Transverse colon (tissue), 4 donors: Measurements from ENCODE around the gene ZNF521. TPM values are rescaled to one million over a fixed set of nuclear protein-coding genes. Genes with fewer than 3 reads are reported as not detected.

ENCODE experiments used
- DNase-seq: peaks from one replicate; pipeline ENCODE4 v3.0.0-alpha.2; 2019
- H3K27ac ChIP-seq, 4 donors: fragments of 200-600 bp; sonication (generic); 2 replicates each; pipeline ENCODE4 v1.5.1; 2016 to 2018; ENCODE audit warnings: inconsistent platforms in 4 of 4
- H3K27me3 ChIP-seq: fragments of 200-600 bp; sonication (generic); 2 replicates; pipeline ENCODE4 v1.5.1; 2017; ENCODE audit warnings: inconsistent platforms
- H3K36me3 ChIP-seq, 4 donors: fragments of 200-600 bp; sonication (generic); 2 replicates each; pipeline ENCODE4 v1.5.1; 2017 to 2019; ENCODE audit warnings: inconsistent platforms in 4 of 4
- H3K4me1 ChIP-seq, 4 donors: fragments of 200-600 bp; sonication (generic); 2 replicates each; pipeline ENCODE4 v1.5.1; 2017 to 2020; ENCODE audit warnings: inconsistent platforms in 4 of 4
- H3K4me3 ChIP-seq, 4 donors: fragments of 200-600 bp; sonication (generic); 1 replicate in 1 of 4; 2 replicates in 3 of 4; pipeline versions ENCODE4 v1.5.1 to v1.6.1; 2017 to 2019; ENCODE audit warnings: inconsistent platforms in 4 of 4
- H3K9me3 ChIP-seq, 2 donors: fragments of 200-600 bp; sonication (generic); 2 replicates each; pipeline ENCODE4 v1.5.1; 2017 to 2019; ENCODE audit warnings: inconsistent platforms in 2 of 2
- CTCF ChIP-seq, 5 experiments: fragments of 200-600 bp in 3 of 5; fragments of 450-650 bp in 2 of 5; sonication (generic) in 3 of 5; IDR thresholded peaks; 1 replicate in 2 of 5; 2 replicates in 3 of 5; pipeline ENCODE4 v1.5.1; 2016 to 2017; ENCODE audit warnings: antibody characterized with exemption in 5 of 5, inconsistent platforms in 3 of 5, mild to moderate bottlenecking in 2 of 5, moderate library complexity in 1 of 5
- EP300 ChIP-seq: sonication (generic); formaldehyde crosslinking; IDR thresholded peaks from one replicate; pipeline ENCODE4 v1.6.1; 2017; ENCODE audit warnings: antibody characterized with exemption, low read depth
- POLR2A ChIP-seq: fragments of 450-650 bp; IDR thresholded peaks from one replicate; pipeline ENCODE4 v1.6.1; 2016; ENCODE audit warnings: antibody characterized with exemption, mild to moderate bottlenecking, moderate library complexity
- POLR2AphosphoS5 ChIP-seq, 3 donors: sonication (generic); formaldehyde crosslinking; IDR thresholded peaks; one replicate each; pipeline ENCODE4 v1.6.1; 2016; ENCODE audit warnings: antibody characterized with exemption in 3 of 3
- WGBS, 2 donors: methylation state at CpG; one replicate each; pipeline ENCODE4 v1.1.5; 2018; ENCODE audit warnings: low coverage in 1 of 2; 5-methylcytosine and 5-hydroxymethylcytosine counted together
- in situ Hi-C, 4 donors: fragments of 200-750 bp; cut with MboI; loops; one replicate each; pipeline versions ENCODE4 v1.15.0 to v1.15.1; 2017; ENCODE audit warnings: low sequenced_read_pairs in 3 of 4, low pct_ligation_motif_present in 1 of 4, low pct_unique_long_range_greater_than_20kb in 1 of 4
- intact Hi-C: fragments of 100-400 bp; cut with DNase I; formaldehyde crosslinking; loops from one replicate; pipeline ENCODE4 v1.15.1; 2023; ENCODE audit warnings: low total_unique reads
- total RNA-seq, 4 donors: library from RNA; depleted of rRNA; stranded (reverse); fragments of >200 nt; gene quantifications; one replicate each; pipeline ENCODE4 v1.1.0, GENCODE V29; 2016

The ZNF521 gene
- total RNA-seq, 4 donors from 2014 or later = 6.4 to 29.5 (median 9.0) TPM

GRCh38 chr18:25308381-25308780 lies 43.6 kb downstream of the ZNF521 start:
- no peaks in the 10 kb centered on the region for H3K4me1 ChIP-seq
- H3K9me3 ChIP-seq = no peaks in the 10 kb centered on the region
- H3K27me3 ChIP-seq = no peaks in the 10 kb centered on the region
- no peak overlapping the region for H3K4me3 ChIP-seq
- DNase-seq = no peak
- no peak overlapping the region for H3K27ac ChIP-seq
- in situ Hi-C loops = no loop called here
- 59 to 77% methylated on average over 2 to 3 of the region's 3 CpGs for WGBS, 2 donors
- TF ChIP-seq EP300 (no peak), POLR2A (no peak), CTCF (IDR thresholded peaks at IDR 0.05) (no peak), POLR2AphosphoS5 (IDR thresholded peaks at IDR 0.05) (no peak)
- intact Hi-C loops = no loop called here
- no peaks in the 10 kb centered on the region for H3K36me3 ChIP-seq

GRCh38 chr18:25307192-25307591 lies 44.8 kb downstream of the ZNF521 start:
- intact Hi-C loops = no loop called here
- DNase-seq = no peak
- Histone ChIP-seq H3K27me3 (no peaks in the 10 kb centered on the region), H3K4me1 (no peaks in the 10 kb centered on the region), H3K36me3 (no peaks in the 10 kb centered on the region), H3K27ac (no peak overlapping the region), H3K9me3 (no peaks in the 10 kb centered on the region), H3K4me3 (no peak overlapping the region)
- TF ChIP-seq POLR2AphosphoS5 (IDR thresholded peaks at IDR 0.05) = no peak
- TF ChIP-seq CTCF (IDR thresholded peaks at IDR 0.05) = no peak
- no peak for TF ChIP-seq POLR2A
- TF ChIP-seq EP300 = no peak
- in situ Hi-C loops = no loop called here
- WGBS, 2 donors = 100% methylated on average over 1 of the region's 1 CpG

- WGBS, 2 donors = 95 to 100% methylated on average over 1 of the region's 1 CpG
- H3K4me1 ChIP-seq = no peaks in the 10 kb centered on the region
- no peak for DNase-seq
- no peaks in the 10 kb centered on the region for H3K27me3 ChIP-seq
- in situ Hi-C loops (no loop called here), intact Hi-C loops (no loop called here)
- no peaks in the 10 kb centered on the region for H3K9me3 ChIP-seq
- no peak overlapping the region for H3K27ac ChIP-seq
- no peak overlapping the region for H3K4me3 ChIP-seq
- no peak for TF ChIP-seq POLR2AphosphoS5 (IDR thresholded peaks at IDR 0.05)
- no peak for TF ChIP-seq EP300
- TF ChIP-seq CTCF (IDR thresholded peaks at IDR 0.05) = no peak
- no peak for TF ChIP-seq POLR2A
- no peaks in the 10 kb centered on the region for H3K36me3 ChIP-seq
Measured at GRCh38 chr18:25306671-25307070, 45.3 kb downstream of the ZNF521 start.

GRCh38 chr18:25305584-25305983 lies 46.4 kb downstream of the ZNF521 start:
- in situ Hi-C loops = no loop called here
- no peak for DNase-seq
- no peaks in the 10 kb centered on the region for H3K36me3 ChIP-seq
- H3K4me1 ChIP-seq = no peaks in the 10 kb centered on the region
- intact Hi-C loops = no loop called here
- no peaks in the 10 kb centered on the region for H3K9me3 ChIP-seq
- no peak for TF ChIP-seq CTCF (IDR thresholded peaks at IDR 0.05)
- TF ChIP-seq POLR2AphosphoS5 (IDR thresholded peaks at IDR 0.05) = no peak
- no peak for TF ChIP-seq EP300
- no peak for TF ChIP-seq POLR2A
- no peak overlapping the region for H3K27ac ChIP-seq
- H3K27me3 ChIP-seq = no peaks in the 10 kb centered on the region
- H3K4me3 ChIP-seq = no peak overlapping the region
